GM13977 (cell line): ENCODE measurements around the gene ARHGAP6.
"Not testable (repeated sequence)": the region's sequence is repeated elsewhere in the genome, so short reads cannot be mapped to it uniquely, and the experiment has no call there.

Experiments
- DNase-seq: peaks from one replicate; pipeline ENCODE4 v3.0.0; 2012; ENCODE audit warnings: low spot score
- CTCF ChIP-seq: IDR thresholded peaks from 2 replicates; pipeline ENCODE4 v1.5.1; 2012; ENCODE audit warnings: mild to moderate bottlenecking, control low read depth; ENCODE audit not compliant: insufficient read depth; ENCODE audit errors: extremely low read depth, missing control alignments
- in situ Hi-C: fragments of 300-500 bp; cut with MboI; formaldehyde crosslinking; loops from one replicate; pipeline ENCODE4 v1.12.0; 2022; ENCODE audit warnings: low sequenced_read_pairs, low pct_unique_long_range_greater_than_20kb, mixed read lengths, inconsistent platforms; ENCODE audit not compliant: unreplicated experiment

ARHGAP6 gene

DNA sequence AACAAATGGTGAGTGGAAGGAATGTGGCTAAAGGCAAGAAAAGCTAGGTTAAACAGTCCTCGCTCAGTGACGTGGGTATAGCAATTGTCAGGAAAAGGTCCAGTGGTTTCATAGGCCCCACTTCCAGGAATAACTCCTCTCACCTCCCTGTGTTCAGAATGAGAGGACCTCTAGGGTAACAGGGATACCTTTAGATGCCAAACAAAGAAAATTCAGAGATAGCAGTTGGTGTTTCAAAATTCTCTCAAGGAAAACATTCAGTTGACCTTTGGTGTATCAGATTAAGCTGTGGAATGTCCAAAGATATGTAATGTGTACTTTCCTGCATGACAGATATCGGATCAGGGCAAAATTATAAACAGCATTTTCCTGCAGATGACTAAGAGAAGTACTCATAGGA lies 155.9 kb downstream of the ARHGAP6 start:
- TF ChIP-seq CTCF, result no peak
- no peak for DNase-seq
- in situ Hi-C loops, result no loop called here

GRCh38 chrX:11504234-11504633 lies 161.5 kb downstream of the ARHGAP6 start:
- no peak for DNase-seq
- in situ Hi-C loops, result no loop called here
- no peak for TF ChIP-seq CTCF

GRCh38 chrX:11499076-11500044 lies 166.4 kb downstream of the ARHGAP6 start:
- no peak for DNase-seq
- in situ Hi-C loops, result no loop called here
- no peak for TF ChIP-seq CTCF

DNA sequence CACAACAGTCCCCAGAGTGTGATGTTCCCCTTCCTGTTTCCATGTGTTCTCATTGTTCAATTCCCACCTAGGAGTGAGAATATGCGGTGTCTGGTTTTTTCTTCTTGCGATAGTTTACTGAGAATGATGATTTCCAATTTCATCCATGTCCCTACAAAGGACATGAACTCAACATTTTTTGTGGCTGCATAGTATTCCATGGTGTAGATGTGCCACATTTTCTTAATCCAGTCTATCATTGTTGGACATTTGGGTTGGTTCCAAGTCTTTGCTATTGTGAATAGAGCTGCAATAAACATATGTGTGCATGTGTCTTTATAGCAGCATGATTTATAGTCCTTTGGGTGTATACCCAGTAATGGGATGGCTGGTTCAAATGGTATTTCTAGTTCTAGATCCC lies 174.3 kb downstream of the ARHGAP6 start:
- DNase-seq, in situ Hi-C loops: not testable (repeated sequence)

DNA sequence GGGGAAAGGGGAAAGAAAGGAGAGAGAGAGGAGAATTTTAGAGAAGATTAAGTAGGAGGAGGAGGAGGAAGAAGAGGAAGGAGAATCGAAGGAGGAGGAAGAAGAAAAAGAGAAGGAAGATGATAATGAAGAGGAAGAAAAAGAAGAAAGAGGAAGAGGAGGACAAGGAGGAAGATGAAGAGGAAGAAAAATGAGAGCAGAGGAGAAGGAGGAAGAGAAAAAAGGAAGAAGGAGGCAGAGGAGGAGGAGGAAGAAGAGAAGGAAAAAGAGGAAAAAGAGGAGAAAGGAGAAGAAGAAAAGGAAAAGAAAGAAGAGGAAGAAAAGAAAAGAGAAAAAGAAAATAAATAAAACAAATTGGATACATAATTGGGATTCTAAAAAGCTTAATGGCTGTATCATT lies 181.4 kb downstream of the ARHGAP6 start:
- no peak for TF ChIP-seq CTCF
- in situ Hi-C loops, result no loop called here

DNA sequence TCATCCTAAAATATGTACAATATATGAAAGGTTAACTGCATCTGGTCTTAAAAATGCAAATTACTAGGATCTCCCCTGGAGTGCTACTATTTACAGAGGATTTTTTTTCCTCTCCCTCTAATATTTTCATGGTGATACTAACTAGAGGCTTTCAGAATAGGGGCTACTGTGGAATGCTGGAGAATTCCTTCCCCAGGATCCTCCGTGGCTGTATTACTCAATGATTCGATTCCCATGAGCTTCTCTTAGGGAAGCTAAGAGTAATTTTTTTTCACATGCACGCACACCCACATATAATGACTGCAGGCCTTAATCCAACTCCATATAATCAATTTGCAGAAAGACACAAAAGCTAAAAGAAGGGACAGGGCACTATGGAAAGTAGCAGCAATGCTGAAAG lies 184.7 kb downstream of the ARHGAP6 start:
- TF ChIP-seq CTCF, result no peak
- DNase-seq, result no peak
- in situ Hi-C loops, result no loop called here

More for the DNA sequence above, 181.4 kb downstream of the ARHGAP6 start:
- no peak for DNase-seq

- no peak for DNase-seq
- in situ Hi-C loops, result no loop called here
- no peak for TF ChIP-seq CTCF
Observed at GRCh38 chrX:11480626-11481025, 185.1 kb downstream of the ARHGAP6 start.
